HG03378 (cell line): Measurements from ENCODE around the gene ARHGAP29.

Experiments used
- ATAC-seq: cut with Tn5 transposase; IDR thresholded peaks from one replicate; pipeline ENCODE4 v1.9.1; 2021; ENCODE audit warnings: mild to moderate bottlenecking, moderate library complexity; ENCODE audit not compliant: unreplicated experiment

The ARHGAP29 gene

GRCh38 chr1:94235189-94236012 is 2.0 kb downstream of the ARHGAP29 start:
- ATAC-seq = no peak

GRCh38 chr1:94234615-94235014 is 2.8 kb downstream of the ARHGAP29 start:
- ATAC-seq = no peak

GRCh38 chr1:94231746-94232145 is 5.6 kb downstream of the ARHGAP29 start:
- ATAC-seq = no peak

- ATAC-seq = no peak
Measured at GRCh38 chr1:94230920-94231319, 6.5 kb downstream of the ARHGAP29 start.

- ATAC-seq = no peak
Measured at GRCh38 chr1:94228640-94229375, 8.6 kb downstream of the ARHGAP29 start.

GRCh38 chr1:94227624-94228023 is 9.8 kb downstream of the ARHGAP29 start:
- ATAC-seq = no peak

- ATAC-seq = no peak
Measured at GRCh38 chr1:94225845-94226244, 11.5 kb downstream of the ARHGAP29 start.

GRCh38 chr1:94218332-94218731 is 19.1 kb downstream of the ARHGAP29 start:
- no peak for ATAC-seq

GRCh38 chr1:94215955-94216354 is 21.4 kb downstream of the ARHGAP29 start:
- ATAC-seq = no peak

- ATAC-seq = no peak
Measured at GRCh38 chr1:94209982-94210381, 27.4 kb downstream of the ARHGAP29 start.

GRCh38 chr1:94209425-94209824 is 28.0 kb downstream of the ARHGAP29 start:
- ATAC-seq = no peak

- no peak for ATAC-seq
Measured at GRCh38 chr1:94207695-94208094, 29.7 kb downstream of the ARHGAP29 start.

GRCh38 chr1:94205639-94206038 is 31.7 kb downstream of the ARHGAP29 start:
- ATAC-seq = no peak

- ATAC-seq = no peak
Measured at GRCh38 chr1:94202241-94202640, 35.1 kb downstream of the ARHGAP29 start.

- ATAC-seq = no peak
Measured at GRCh38 chr1:94199398-94199797, 38.0 kb downstream of the ARHGAP29 start.

- no peak for ATAC-seq
Measured at GRCh38 chr1:94194079-94194865, 43.1 kb downstream of the ARHGAP29 start.

- ATAC-seq = no peak
Measured at GRCh38 chr1:94193128-94193527, 44.3 kb downstream of the ARHGAP29 start.

- no peak for ATAC-seq
Measured at GRCh38 chr1:94191216-94191615, 46.2 kb downstream of the ARHGAP29 start.

- ATAC-seq = no peak
Measured at GRCh38 chr1:94186946-94187345, 50.4 kb downstream of the ARHGAP29 start.

GRCh38 chr1:94183197-94183815 is 54.1 kb downstream of the ARHGAP29 start:
- ATAC-seq = no peak

GRCh38 chr1:94182191-94182590 is 55.2 kb downstream of the ARHGAP29 start:
- no peak for ATAC-seq
